ENCODE measurements around the gene CCNF. TPM values are rescaled to one million over a fixed set of nuclear protein-coding genes. Genes with fewer than 3 reads are reported as not detected.

Gene CCNF
- total and polyA plus RNA-seq, 2 of the 4 experiments (the other 2 are of a cell fraction) = 8.2 to 20.1 TPM

GRCh38 chr16:2460391-2460713, 31.1 kb downstream of the CCNF start:
- peak overlapping the region; percentile 95 for H2AFZ ChIP-seq (replicated peaks; ENCODE audit: low read length, poor library complexity)
- BruUV-seq (replicated peaks) = no TSS peak

More at GRCh38 chr16:2460391-2460713, 31.1 kb downstream of the CCNF start:
- in situ Hi-C loops (cut with MboI; ENCODE audit: low sequenced_read_pairs) (no loop called here), intact Hi-C loops (cut with micrococcal nuclease) (no loop called here), dilution Hi-C loops (cut with HindIII; ENCODE audit: low sequenced_read_pairs, unreplicated experiment) (no loop called here)
- H2BK120ac ChIP-seq (ENCODE audit: low read depth, low read length) = no peak overlapping the region
- H4K20me1 ChIP-seq (ENCODE audit: insufficient read depth, low read length) = no peaks in the 10 kb centered on the region; the same call in 1 of the 2 replicates
- DNase-seq = no peak
- H3K27ac ChIP-seq (ENCODE audit: insufficient read depth, low read length) = no peak overlapping the region; the same call in 1 of the 2 replicates
- ChIA-PET CTCF (no interaction called here), POLR2A (ENCODE audit: unreplicated experiment) (no interaction called here)
- no peak overlapping the region; the same call in 1 of the 2 replicates for H3K14ac ChIP-seq (replicated peaks; ENCODE audit: low read depth, low read length)
- H2BK20ac ChIP-seq (ENCODE audit: low read depth, low read length) = no peak overlapping the region
- H2AK5ac ChIP-seq (ENCODE audit: low read depth, low read length) = no peak overlapping the region
- peaks cover 3 to 42% of the 10 kb centered on the region in 2 experiments; a peak in 1 of 4 replicates for H3K79me1 ChIP-seq (ENCODE audit: low read depth in 1 of 2, low read length in 2 of 2)
- H3K4me2 ChIP-seq (ENCODE audit: low read depth, low read length) = peak overlapping the region; percentile 53
- H3K4ac ChIP-seq (ENCODE audit: low read depth, low read length) = no peak overlapping the region
- H4K5ac ChIP-seq (ENCODE audit: low read depth, low read length) = no peak overlapping the region
- H3K18ac ChIP-seq (ENCODE audit: low read depth, low read length) = no peak overlapping the region
- peaks cover 7% of the 10 kb centered on the region; the same call in 1 of the 2 replicates for H3K4me1 ChIP-seq (ENCODE audit: control insufficient read depth, insufficient read depth, low read length)
- no peak overlapping the region for H4K91ac ChIP-seq (ENCODE audit: insufficient read depth, low read depth, low read length)
- WGBS, 2 experiments (ENCODE audit: extremely low coverage in 2 of 2, insufficient read length in 1 of 2) = 0% methylated on average over 2 of the region's 20 CpGs; no CpG with 5 or more reads in 1 of the 2 experiments
- H3K56ac ChIP-seq (ENCODE audit: extremely low read depth, insufficient read depth, low read length) = no peak overlapping the region
- peak overlapping the region; percentile 49 for H3K4me3 ChIP-seq (ENCODE audit: insufficient read depth, low read depth, low read length)
- H2BK5ac ChIP-seq (ENCODE audit: low read depth, low read length, poor library complexity, severe bottlenecking) = no peak overlapping the region
- H4K8ac ChIP-seq (ENCODE audit: low read depth in 2 of 2, low read length in 2 of 2) = peak overlapping the region in 1 of 2 experiments; percentile 60; a peak in 1 of 4 replicates
- no peak overlapping the region for H2BK15ac ChIP-seq (ENCODE audit: low read depth, low read length)
- TF ChIP-seq RCOR1 (IDR thresholded peaks at IDR 0.05; ENCODE audit: insufficient replicate concordance, low read length) (no peak), USF2 (IDR thresholded peaks at IDR 0.05; ENCODE audit: low read depth, low read length) (no peak), ELK1 (IDR thresholded peaks at IDR 0.05; ENCODE audit: borderline replicate concordance, low read depth, low read length) (no peak), RFX5 (IDR thresholded peaks at IDR 0.05; ENCODE audit: low read depth, low read length) (no peak), RAD21 (IDR thresholded peaks at IDR 0.05; ENCODE audit: low read length) (no peak), MAZ (IDR thresholded peaks at IDR 0.05; ENCODE audit: borderline replicate concordance, low read depth, low read length) (no peak), FOS (IDR thresholded peaks at IDR 0.05; ENCODE audit: low read depth, low read length) (no peak), NFE2L2 (IDR thresholded peaks at IDR 0.05; ENCODE audit: low read depth, low read length) (no peak), CTCF (conservative IDR thresholded peaks at IDR 0.05; ENCODE audit: low read depth, low read length) (no peak), CEBPB (IDR thresholded peaks at IDR 0.05; ENCODE audit: low read depth, low read length) (no peak), BHLHE40 (IDR thresholded peaks at IDR 0.05; ENCODE audit: low read depth, low read length) (no peak)
- no peak overlapping the region for H3K23ac ChIP-seq (ENCODE audit: low read depth, low read length)
- peaks cover 14% of the 10 kb centered on the region for H3K36me3 ChIP-seq (ENCODE audit: control insufficient read depth, insufficient read depth, low read length)
- H3K27me3 ChIP-seq (ENCODE audit: control insufficient read depth, insufficient read depth, low read length) = no peaks in the 10 kb centered on the region
- ATAC-seq (ENCODE audit: low read depth) = no peak
- H2AK9ac ChIP-seq (replicated peaks; ENCODE audit: low read depth, low read length, poor library complexity) = peak overlapping the region; percentile 91
- H3K9me3 ChIP-seq (ENCODE audit: control insufficient read depth, insufficient read depth, low read length) = no peaks in the 10 kb centered on the region
- peak overlapping the region; percentile 15; the same call in 1 of the 2 replicates for H3K9ac ChIP-seq (ENCODE audit: low read depth, low read length)
- no peaks in the 10 kb centered on the region; the same call in 1 of the 2 replicates for H3K9me1 ChIP-seq (ENCODE audit: insufficient read depth, low read length)

All from IMR-90 (cell line).